22Rv1 (cell line): Measurements from ENCODE around the gene GLCCI1.

ENCODE experiments used
- CTCF ChIP-seq: fragments of 450-650 bp; IDR thresholded peaks from 2 replicates; pipeline ENCODE4 v1.5.1; 2017; ENCODE audit warnings: mild to moderate bottlenecking
- ZFX ChIP-seq: fragments of 450-650 bp; IDR thresholded peaks from 2 replicates; pipeline ENCODE4 v1.6.1; 2017; ENCODE audit warnings: antibody characterized with exemption, borderline replicate concordance

GRCh38 chr7:7978860-7979259 lies 10.3 kb downstream of the GLCCI1 start:
- TF ChIP-seq CTCF, result no peak
- TF ChIP-seq ZFX, result no peak
